ENCODE measurements around the gene ARHGAP30. TPM values are rescaled to one million over a fixed set of nuclear protein-coding genes. Genes with fewer than 3 reads are reported as not detected.

ARHGAP30 gene
- total RNA-seq, 1 donor from 2014 or later: not detected

DNA sequence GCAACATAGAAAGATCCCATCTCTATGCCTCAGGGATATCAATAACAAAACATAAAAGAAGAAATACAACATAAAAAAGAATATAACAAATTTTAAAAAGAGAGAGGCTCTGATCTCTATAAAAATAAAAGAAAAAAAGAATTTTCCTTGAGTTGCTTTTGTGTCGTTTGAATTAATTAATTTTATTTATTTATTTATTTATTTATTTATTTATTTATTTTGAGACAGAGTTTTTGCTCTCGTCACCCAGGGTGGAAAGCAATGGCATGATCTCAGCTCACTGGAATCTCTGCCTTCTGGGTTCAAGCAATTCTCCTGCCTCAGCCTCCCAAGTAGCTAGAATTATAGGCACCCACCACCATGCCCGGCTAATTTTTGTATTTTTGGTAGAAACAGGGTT lies 57.3 kb downstream of the ARHGAP30 start:
- no peaks in the 10 kb centered on the region for H3K4me1 Mint-ChIP-seq (ENCODE audit: low read depth)
- no peak overlapping the region for H3K4me3 Mint-ChIP-seq (ENCODE audit: unreplicated experiment)
- no peak overlapping the region for H3K27ac Mint-ChIP-seq (ENCODE audit: unreplicated experiment)
- H3K27me3 Mint-ChIP-seq (ENCODE audit: low read depth): peaks cover 3% of the 10 kb centered on the region
- no peaks in the 10 kb centered on the region for H3K9me3 Mint-ChIP-seq (ENCODE audit: low read depth)
- DNase-seq (ENCODE audit: low spot score): no peak
- no peak for TF ChIP-seq CTCF (IDR thresholded peaks at IDR 0.05)
- no peaks in the 10 kb centered on the region for H3K36me3 Mint-ChIP-seq (ENCODE audit: low read depth)

DNA sequence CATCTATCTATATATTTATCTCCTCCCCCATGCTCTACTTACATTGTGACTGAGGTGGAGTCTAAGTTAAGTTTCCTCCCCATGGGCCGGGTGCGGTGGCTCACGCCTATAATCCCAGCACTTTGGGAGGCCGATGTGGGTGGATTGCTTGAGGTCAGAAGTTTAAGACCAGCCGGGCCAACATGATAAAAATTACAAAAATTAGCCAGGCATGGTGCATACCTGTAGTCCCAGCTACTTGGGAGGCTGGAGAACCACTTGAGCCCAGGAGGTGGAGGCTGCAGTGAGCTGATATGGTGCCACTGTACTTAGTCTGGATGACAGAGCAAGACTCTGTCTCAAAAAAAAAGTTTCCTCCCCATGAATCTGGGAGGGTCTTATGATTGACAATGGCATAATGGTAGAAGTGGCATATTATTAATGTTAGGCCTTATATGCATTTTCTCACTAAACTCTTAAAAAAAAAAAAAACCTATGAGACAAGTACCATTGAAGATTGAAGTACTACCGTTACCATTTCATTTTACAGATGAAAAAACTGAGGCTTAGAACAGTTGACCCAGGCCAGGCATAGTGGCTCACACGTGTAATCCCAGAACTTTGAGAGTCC lies 60.0 kb downstream of the ARHGAP30 start:
- no peak for DNase-seq (ENCODE audit: low spot score)
- Mint-ChIP-seq H3K4me1 (ENCODE audit: low read depth) (no peaks in the 10 kb centered on the region), H3K4me3 (ENCODE audit: unreplicated experiment) (no peak overlapping the region), H3K9me3 (ENCODE audit: low read depth) (no peaks in the 10 kb centered on the region), H3K27me3 (ENCODE audit: low read depth) (no peaks in the 10 kb centered on the region), H3K27ac (ENCODE audit: unreplicated experiment) (no peak overlapping the region), H3K36me3 (ENCODE audit: low read depth) (no peaks in the 10 kb centered on the region)
- no peak for TF ChIP-seq CTCF (IDR thresholded peaks at IDR 0.05)

GRCh38 chr1:161008869-161009510 lies 60.7 kb downstream of the ARHGAP30 start:
- no peak overlapping the region for H3K27ac Mint-ChIP-seq (ENCODE audit: unreplicated experiment)
- H3K36me3 Mint-ChIP-seq (ENCODE audit: low read depth): no peaks in the 10 kb centered on the region
- no peaks in the 10 kb centered on the region for H3K9me3 Mint-ChIP-seq (ENCODE audit: low read depth)
- no peak overlapping the region for H3K4me3 Mint-ChIP-seq (ENCODE audit: unreplicated experiment)
- TF ChIP-seq CTCF (IDR thresholded peaks at IDR 0.05): no peak
- H3K4me1 Mint-ChIP-seq (ENCODE audit: low read depth): no peaks in the 10 kb centered on the region
- no peaks in the 10 kb centered on the region for H3K27me3 Mint-ChIP-seq (ENCODE audit: low read depth)
- DNase-seq (ENCODE audit: low spot score): no peak

DNA sequence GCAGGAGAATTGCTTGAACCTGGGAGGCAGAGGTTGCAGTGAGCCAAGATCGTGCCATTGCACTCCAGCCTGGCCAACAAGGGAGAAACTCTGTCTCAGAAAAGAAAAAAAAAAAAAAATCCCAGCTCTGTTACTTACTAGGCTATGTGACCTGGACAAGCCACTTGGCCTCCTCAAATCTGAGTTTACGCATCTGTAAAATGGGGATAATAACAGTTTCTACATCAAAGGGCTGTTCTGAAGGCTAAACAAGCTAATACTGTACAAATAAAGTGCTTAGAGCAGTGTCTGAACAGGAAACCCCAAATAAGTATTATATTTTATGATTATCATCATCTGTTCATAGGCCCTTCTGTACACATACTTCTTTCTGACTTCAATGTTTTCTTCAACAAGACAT lies 62.3 kb downstream of the ARHGAP30 start:
- no peak for TF ChIP-seq CTCF (IDR thresholded peaks at IDR 0.05)
- Mint-ChIP-seq H3K4me1 (ENCODE audit: low read depth) (no peaks in the 10 kb centered on the region), H3K4me3 (ENCODE audit: unreplicated experiment) (no peak overlapping the region), H3K27me3 (ENCODE audit: low read depth) (no peaks in the 10 kb centered on the region), H3K9me3 (ENCODE audit: low read depth) (no peaks in the 10 kb centered on the region), H3K36me3 (ENCODE audit: low read depth) (no peaks in the 10 kb centered on the region), H3K27ac (ENCODE audit: unreplicated experiment) (no peak overlapping the region)
- no peak for DNase-seq (ENCODE audit: low spot score)

GRCh38 chr1:161006563-161006962 lies 63.1 kb downstream of the ARHGAP30 start:
- no peak for DNase-seq (ENCODE audit: low spot score)
- H3K4me1 Mint-ChIP-seq (ENCODE audit: low read depth): no peaks in the 10 kb centered on the region
- H3K4me3 Mint-ChIP-seq (ENCODE audit: unreplicated experiment): no peak overlapping the region
- H3K36me3 Mint-ChIP-seq (ENCODE audit: low read depth): no peaks in the 10 kb centered on the region
- no peaks in the 10 kb centered on the region for H3K27me3 Mint-ChIP-seq (ENCODE audit: low read depth)
- no peak overlapping the region for H3K27ac Mint-ChIP-seq (ENCODE audit: unreplicated experiment)
- H3K9me3 Mint-ChIP-seq (ENCODE audit: low read depth): no peaks in the 10 kb centered on the region
- TF ChIP-seq CTCF (IDR thresholded peaks at IDR 0.05): no peak

All from chondrocyte (in vitro differentiated cells).